Ovary (tissue), 9 donors: ENCODE results near the gene IQSEC1. TPM values are rescaled to one million over a fixed set of nuclear protein-coding genes. Genes with fewer than 3 reads are reported as not detected.

Experiments
- DNase-seq, 5 donors: peaks; one replicate each; pipeline ENCODE4 v3.0.0-alpha.2; 2019 to 2020
- H3K27ac ChIP-seq, 2 donors: fragments of 200-600 bp; one replicate each; pipeline versions ENCODE4 v1.5.1 to v1.8.0; 2019 to 2022
- H3K27me3 ChIP-seq: fragments of 200-600 bp; one replicate; pipeline ENCODE4 v1.8.0; 2022
- H3K36me3 ChIP-seq: fragments of 200-600 bp; sonication (generic); one replicate; pipeline ENCODE4 v1.5.1; 2019
- H3K4me1 ChIP-seq: one replicate; pipeline ENCODE4 v1.8.1; 2013; ENCODE audit warnings: mild to moderate bottlenecking, moderate library complexity; ENCODE audit not compliant: insufficient read depth
- H3K4me3 ChIP-seq: fragments of 200-600 bp; sonication (generic); one replicate; pipeline ENCODE4 v1.5.1; 2017
- H3K9me3 ChIP-seq, 2 donors: fragments of 200-600 bp in 1 of 2; sonication (generic) in 1 of 2; one replicate each; pipeline versions ENCODE4 v1.5.1 to v1.8.1; 2013 to 2019; ENCODE audit warnings: mild to moderate bottlenecking in 1 of 2, moderate library complexity in 1 of 2
- CTCF ChIP-seq, 3 donors: fragments of 450-650 bp in 2 of 3; fragments of 200-600 bp in 1 of 3; IDR thresholded peaks; one replicate each; pipeline versions ENCODE4 v1.5.1 to v1.8.0; 2016 to 2022; ENCODE audit warnings: antibody characterized with exemption in 3 of 3, mild to moderate bottlenecking in 1 of 3
- EP300 ChIP-seq: sonication (generic); formaldehyde crosslinking; IDR thresholded peaks from one replicate; pipeline ENCODE4 v1.6.1; 2017; ENCODE audit warnings: antibody characterized with exemption
- POLR2A ChIP-seq: fragments of 450-650 bp; IDR thresholded peaks from one replicate; pipeline ENCODE4 v1.6.1; 2017; ENCODE audit warnings: antibody characterized with exemption, mild to moderate bottlenecking, moderate library complexity
- WGBS, 3 donors: extraction: QIAGEN DNeasy Blood & Tissue Kit in 1 of 3; methylation state at CpG; one replicate each; pipeline versions ENCODE4 v1.1.5 to v1.1.7; 2013 to 2017; 5-methylcytosine and 5-hydroxymethylcytosine counted together
- intact Hi-C, 4 donors: fragments of 100-400 bp; cut with DNase I; formaldehyde crosslinking; loops; one replicate each; pipeline versions ENCODE4 v1.11.0 to v1.15.1; 2022 to 2023
- polyA plus RNA-seq, 2 donors: library from polyadenylated mRNA; stranded (reverse); fragments of 200-250 nt in 1 of 2; fragments of 350-450 nt in 1 of 2; fragmentation: Illumina TruSeq in 1 of 2; extraction: RNeasy Lipid Tissue Mini Kit (QIAGEN cat#74804) in 1 of 2; gene quantifications; one replicate each; pipeline ENCODE4 v1.2.3, GENCODE V29; 2013 to 2014
- total RNA-seq, 7 donors: library from RNA; depleted of rRNA in 2 of 7; stranded (reverse); fragments of >200 nt in 2 of 7; fragmentation: NEBNext Ultra II Directional in 3 of 7; extraction: Animal tissue kit (Norgen Biotek cat#: 25700) in 3 of 7; gene quantifications; one replicate each; pipeline versions ENCODE4 v1.1.0 to v1.2.4, GENCODE V29; 2016 to 2023
- donor health status: DM: no; HTN: no; CAD: no; lungs with moderate emphysema.
- donor health status: DM: no; HTN: no; CAD: no.
- donor health status: Bipolar disorder and iron deficiency.
- donor health status: DM: yes; HTN: yes; CAD: no.
- donor health status: DM: no; HTN: no; CAD: no.
- donor health status: DM: yes; HTN: yes; CAD: no.

The IQSEC1 gene
- total and polyA plus RNA-seq, 9 donors: 20.9 to 55.4 (median 45.1) TPM

DNA sequence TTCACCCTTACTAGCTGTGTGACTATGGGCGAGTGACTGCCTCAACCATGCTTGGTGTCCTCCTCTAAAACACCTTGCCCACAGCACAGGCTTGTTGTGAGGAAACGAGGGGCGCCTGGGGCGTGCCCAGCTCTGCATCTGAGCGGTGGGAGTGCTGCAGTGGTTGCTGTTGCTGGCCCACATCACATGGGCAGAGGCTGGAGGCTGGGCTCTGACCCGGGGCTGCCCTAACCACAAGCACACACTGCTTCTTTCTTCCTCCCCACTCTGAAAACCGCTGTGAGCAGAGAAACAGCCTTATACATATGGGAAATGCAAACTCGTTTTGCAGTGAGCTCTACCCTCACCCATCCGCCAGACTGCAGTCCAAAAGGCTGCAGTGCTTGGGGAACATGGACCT, 157.1 kb downstream of the IQSEC1 start:
- Histone ChIP-seq H3K36me3 (no peaks in the 10 kb centered on the region), H3K4me1 (no peaks in the 10 kb centered on the region), H3K27me3 (no peaks in the 10 kb centered on the region), H3K27ac (no peak overlapping the region), H3K4me3 (no peak overlapping the region), H3K9me3 (no peaks in the 10 kb centered on the region)
- WGBS, 3 donors: 77 to 81% (median 79%) methylated on average over 9 of the region's 9 CpGs
- TF ChIP-seq POLR2A (no peak), CTCF (IDR thresholded peaks at IDR 0.05) (no peak), EP300 (no peak)
- intact Hi-C loops: no loop called here
- DNase-seq: no peak

DNA sequence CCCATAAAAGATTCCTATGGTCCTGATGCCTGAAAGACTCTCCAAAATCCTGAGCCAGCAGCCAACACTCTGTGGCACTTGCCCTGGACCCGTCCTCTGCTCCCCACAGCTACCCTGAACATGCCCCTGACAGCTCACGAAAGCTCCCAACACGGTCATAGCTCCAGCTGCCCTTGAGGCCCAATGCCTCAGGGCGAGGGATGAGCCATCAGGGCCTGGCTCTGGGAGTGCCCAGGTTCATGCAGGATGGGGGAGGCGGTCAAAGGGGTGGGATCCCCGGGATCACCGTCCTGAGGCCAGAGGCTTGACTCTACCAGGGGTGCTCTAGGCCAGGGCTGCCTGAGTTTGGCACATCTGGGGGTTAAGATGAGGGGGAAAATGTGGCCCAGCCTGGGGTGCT, 159.1 kb downstream of the IQSEC1 start:
- Histone ChIP-seq H3K4me3 (no peak overlapping the region), H3K27me3 (no peaks in the 10 kb centered on the region), H3K9me3 (no peaks in the 10 kb centered on the region), H3K4me1 (no peaks in the 10 kb centered on the region), H3K27ac (no peak overlapping the region), H3K36me3 (no peaks in the 10 kb centered on the region)
- TF ChIP-seq CTCF (IDR thresholded peaks at IDR 0.05): no peak
- TF ChIP-seq POLR2A: no peak
- TF ChIP-seq EP300: no peak
- no peak for DNase-seq
- intact Hi-C loops: no loop called here
- 85 to 91% (median 85%) methylated on average over 7 of the region's 7 CpGs for WGBS, 3 donors

- Histone ChIP-seq H3K36me3 (no peaks in the 10 kb centered on the region), H3K9me3 (no peaks in the 10 kb centered on the region), H3K4me1 (no peaks in the 10 kb centered on the region), H3K27ac (no peak overlapping the region), H3K27me3 (no peaks in the 10 kb centered on the region), H3K4me3 (no peak overlapping the region)
- 83 to 88% (median 88%) methylated on average over 15 of the region's 15 CpGs for WGBS, 3 donors
- DNase-seq: no peak
- TF ChIP-seq POLR2A (no peak), CTCF (IDR thresholded peaks at IDR 0.05) (no peak), EP300 (no peak)
- intact Hi-C loops: no loop called here
These were observed 161.3 kb downstream of the IQSEC1 start for GRCh38 chr3:12911881-12912415.

DNA sequence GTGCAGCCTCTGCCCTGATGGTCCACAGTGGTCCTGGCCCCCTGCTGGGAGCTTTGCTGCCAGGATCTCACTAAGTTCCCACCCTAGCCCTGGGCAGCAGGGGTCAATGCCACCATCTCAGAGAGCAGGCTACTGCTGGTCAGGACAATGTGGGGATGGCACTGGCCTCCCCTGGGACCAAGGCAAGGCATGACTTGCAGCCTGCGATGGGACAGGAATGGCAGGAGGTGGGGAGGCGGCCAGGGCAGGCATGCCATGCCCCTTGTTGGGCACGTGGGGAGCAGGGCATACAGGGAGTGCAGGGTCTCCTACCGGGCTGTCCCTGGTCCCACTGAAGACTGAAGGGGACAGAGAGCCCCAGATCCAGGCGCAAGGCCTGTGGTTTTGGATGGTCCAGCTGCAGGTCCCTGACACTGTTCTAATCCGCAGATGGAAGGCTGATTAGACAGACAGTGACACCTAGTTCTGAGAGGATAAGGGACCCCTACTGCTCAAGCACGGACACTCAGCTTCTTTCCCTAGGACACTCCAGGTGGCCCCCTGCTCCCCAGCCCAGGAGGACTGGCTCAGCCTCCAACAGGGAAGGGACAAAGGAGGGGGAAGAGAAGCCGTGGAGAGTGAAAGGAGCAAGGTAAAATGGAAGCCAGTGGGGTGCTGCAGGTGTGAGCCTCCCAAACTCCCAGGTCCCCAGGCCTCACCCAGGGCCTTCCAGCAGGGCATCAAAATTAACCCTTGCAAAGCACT, 162.7 kb downstream of the IQSEC1 start:
- no peak overlapping the region for H3K27ac ChIP-seq
- H3K27me3 ChIP-seq: no peaks in the 10 kb centered on the region
- no peaks in the 10 kb centered on the region for H3K36me3 ChIP-seq
- no peak for DNase-seq
- no peaks in the 10 kb centered on the region for H3K4me1 ChIP-seq
- no peak for TF ChIP-seq CTCF (IDR thresholded peaks at IDR 0.05)
- TF ChIP-seq EP300: no peak
- TF ChIP-seq POLR2A: no peak
- WGBS, 3 donors: 86% methylated on average over 8 of the region's 8 CpGs
- intact Hi-C loops: no loop called here
- H3K4me3 ChIP-seq: no peak overlapping the region
- no peaks in the 10 kb centered on the region for H3K9me3 ChIP-seq
